K562 (cell line): ENCODE results near the gene LIMCH1. TPM values are rescaled to one million over a fixed set of nuclear protein-coding genes. Genes with fewer than 3 reads are reported as not detected.

Source experiments
- ARID4B ChIP-seq: sonication (generic); formaldehyde crosslinking; IDR thresholded peaks from 2 replicates; pipeline ENCODE4 v1.8.0; 2022; ENCODE audit warnings: mild to moderate bottlenecking, missing genetic modification reagents
- CREB1 ChIP-seq, 2 experiments: sonication (generic) in 1 of 2; formaldehyde crosslinking in 1 of 2; IDR thresholded peaks; 2 replicates each; pipeline versions ENCODE4 v1.6.1 to v1.8.0; 2012 to 2022; ENCODE audit warnings: inconsistent platforms in 1 of 2, mild to moderate bottlenecking in 1 of 2, missing genetic modification reagents in 1 of 2, moderate library complexity in 1 of 2
- E2F8 ChIP-seq: fragments of 450-650 bp; IDR thresholded peaks from 2 replicates; pipeline ENCODE4 v1.7.1; 2018; ENCODE audit warnings: mild to moderate bottlenecking, low read depth; ENCODE audit not compliant: partially characterized antibody
- LARP7 ChIP-seq: fragments of 450-650 bp; IDR thresholded peaks from 2 replicates; pipeline ENCODE4 v1.6.1; 2016
- MCM7 ChIP-seq, 2 experiments: fragments of 450-650 bp; IDR thresholded peaks; 2 replicates each; pipeline ENCODE4 v1.6.1; 2016 to 2018
- PML ChIP-seq: IDR thresholded peaks from 2 replicates; pipeline ENCODE4 v1.6.1; 2012; ENCODE audit warnings: low read length, inconsistent platforms
- SRSF7 ChIP-seq: fragments of 200-400 bp; formaldehyde crosslinking; optimal IDR thresholded peaks from 2 replicates; pipeline ENCODE3; 2017; ENCODE audit warnings: mild to moderate bottlenecking, low read depth, low read length
- TAF1 ChIP-seq: IDR thresholded peaks from 2 replicates; pipeline ENCODE4 v1.6.1; 2011; ENCODE audit warnings: mild to moderate bottlenecking, low read length, moderate library complexity; ENCODE audit not compliant: insufficient read depth, control insufficient read depth, severe bottlenecking; ENCODE audit errors: extremely low read depth
- ZNF76 ChIP-seq: fragments of 250-450 bp; sonication (Bioruptor Pico); IDR thresholded peaks from 2 replicates; pipeline ENCODE4 v1.4.0; 2020; ENCODE audit warnings: mild to moderate bottlenecking, moderate library complexity, borderline replicate concordance
- polyA plus RNA-seq, 8 experiments: library from polyadenylated mRNA; depleted of rRNA in 4 of 8; stranded (reverse) in 5 of 8; unstranded in 3 of 8; fragments of >200 nt; fragmentation: Nextera tagmentation in 2 of 8; fragmentation: Illumina TruSeq in 1 of 8; extraction: Ambion mirVana in 2 of 8; extraction: Trizol in 1 of 8; gene quantifications; 2 replicates each; pipeline versions ENCODE4 v1.2.1 to v1.2.3, GENCODE V29; 2011 to 2014; ENCODE audit warnings: inconsistent platforms in 1 of 8, missing spikeins in 1 of 8
- total RNA-seq, 7 experiments: library from RNA; depleted of rRNA in 6 of 7; stranded (reverse); fragments of >200 nt in 6 of 7; fragmentation: Illumina TruSeq in 2 of 7; extraction: Trizol in 2 of 7; gene quantifications; 2 replicates each; pipeline versions ENCODE4 v1.2.1 to v1.2.3, GENCODE V29; 2011 to 2021; ENCODE audit warnings: low replicate concordance in 1 of 7
- TF ChIP-seq, protein P1 (sequence below): IDR thresholded peaks from 2 replicates; pipeline ENCODE4 v1.6.1; 2011; ENCODE audit warnings: borderline replicate concordance, low read depth, mild to moderate bottlenecking, moderate library complexity, low read length; ENCODE audit not compliant: insufficient read depth, poor library complexity, severe bottlenecking

Gene LIMCH1
- total and polyA plus RNA-seq, 9 of the 15 experiments (the other 6 are each of a cell fraction or from before 2014, with no cell fraction given): 0.35 TPM; not detected in 8

- no peak for TF ChIP-seq CREB1 (IDR thresholded peaks at IDR 0.05)
- no peak for TF ChIP-seq CREB1 (CRISPR knock-in tag; IDR thresholded peaks at IDR 0.05)
- TF ChIP-seq TAF1: no peak
- no peak for TF ChIP-seq ARID4B
- TF ChIP-seq ZNF76: no peak
- TF ChIP-seq SRSF7: no peak
- TF ChIP-seq E2F8: no peak
- no peak for TF ChIP-seq PML
- TF ChIP-seq, protein P1, sequence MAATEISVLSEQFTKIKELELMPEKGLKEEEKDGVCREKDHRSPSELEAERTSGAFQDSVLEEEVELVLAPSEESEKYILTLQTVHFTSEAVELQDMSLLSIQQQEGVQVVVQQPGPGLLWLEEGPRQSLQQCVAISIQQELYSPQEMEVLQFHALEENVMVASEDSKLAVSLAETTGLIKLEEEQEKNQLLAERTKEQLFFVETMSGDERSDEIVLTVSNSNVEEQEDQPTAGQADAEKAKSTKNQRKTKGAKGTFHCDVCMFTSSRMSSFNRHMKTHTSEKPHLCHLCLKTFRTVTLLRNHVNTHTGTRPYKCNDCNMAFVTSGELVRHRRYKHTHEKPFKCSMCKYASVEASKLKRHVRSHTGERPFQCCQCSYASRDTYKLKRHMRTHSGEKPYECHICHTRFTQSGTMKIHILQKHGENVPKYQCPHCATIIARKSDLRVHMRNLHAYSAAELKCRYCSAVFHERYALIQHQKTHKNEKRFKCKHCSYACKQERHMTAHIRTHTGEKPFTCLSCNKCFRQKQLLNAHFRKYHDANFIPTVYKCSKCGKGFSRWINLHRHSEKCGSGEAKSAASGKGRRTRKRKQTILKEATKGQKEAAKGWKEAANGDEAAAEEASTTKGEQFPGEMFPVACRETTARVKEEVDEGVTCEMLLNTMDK: no peak
- TF ChIP-seq MCM7 (IDR thresholded peaks at IDR 0.05): no peak
- no peak for TF ChIP-seq LARP7
Observed at GRCh38 chr4:41538887-41539498, 1.0 kb downstream of the LIMCH1 start (continued).
